ENCODE results near the gene CXCL1.
"Not testable (repeated sequence)": the region's sequence is repeated elsewhere in the genome, so short reads cannot be mapped to it uniquely, and the experiment has no call there.

Gene CXCL1

GRCh38 chr4:73885574-73886267 lies 16.5 kb downstream of the CXCL1 start:
- no peak for DNase-seq (ENCODE audit: insufficient read length)
- TF ChIP-seq TAF1 (IDR thresholded peaks at IDR 0.05; ENCODE audit: borderline replicate concordance, low read depth, low read length) (no peak), POLR2A (IDR thresholded peaks at IDR 0.05; ENCODE audit: low read depth, low read length) (no peak), POLR2AphosphoS5 (IDR thresholded peaks at IDR 0.05; ENCODE audit: low read depth, low read length) (no peak)
- FAIRE-seq, result no peak

DNA sequence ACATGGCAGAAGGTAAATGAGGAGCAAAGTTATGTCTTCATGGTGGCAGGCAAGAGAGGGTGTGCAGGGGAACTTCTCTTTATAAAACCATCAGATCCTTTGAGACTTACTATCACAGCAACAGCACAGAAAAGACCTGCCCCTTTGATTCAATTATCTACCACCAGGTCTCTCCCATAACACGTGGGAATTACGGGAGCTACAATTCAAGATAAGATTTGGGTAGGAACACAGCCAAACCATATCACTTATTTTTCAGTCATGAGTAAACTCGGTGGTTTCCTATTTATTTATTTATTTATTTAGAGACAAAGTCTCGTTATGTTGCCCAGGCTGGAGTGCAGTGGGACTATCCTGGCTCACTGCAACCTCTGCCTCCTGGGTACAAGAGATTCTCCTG lies 22.1 kb downstream of the CXCL1 start:
- no peak for FAIRE-seq
- no peak for TF ChIP-seq TAF1 (IDR thresholded peaks at IDR 0.05; ENCODE audit: borderline replicate concordance, low read depth, low read length)
- TF ChIP-seq POLR2AphosphoS5 (IDR thresholded peaks at IDR 0.05; ENCODE audit: low read depth, low read length), result no peak
- TF ChIP-seq POLR2A (IDR thresholded peaks at IDR 0.05; ENCODE audit: low read depth, low read length), result no peak
- no peak for DNase-seq (ENCODE audit: insufficient read length)

DNA sequence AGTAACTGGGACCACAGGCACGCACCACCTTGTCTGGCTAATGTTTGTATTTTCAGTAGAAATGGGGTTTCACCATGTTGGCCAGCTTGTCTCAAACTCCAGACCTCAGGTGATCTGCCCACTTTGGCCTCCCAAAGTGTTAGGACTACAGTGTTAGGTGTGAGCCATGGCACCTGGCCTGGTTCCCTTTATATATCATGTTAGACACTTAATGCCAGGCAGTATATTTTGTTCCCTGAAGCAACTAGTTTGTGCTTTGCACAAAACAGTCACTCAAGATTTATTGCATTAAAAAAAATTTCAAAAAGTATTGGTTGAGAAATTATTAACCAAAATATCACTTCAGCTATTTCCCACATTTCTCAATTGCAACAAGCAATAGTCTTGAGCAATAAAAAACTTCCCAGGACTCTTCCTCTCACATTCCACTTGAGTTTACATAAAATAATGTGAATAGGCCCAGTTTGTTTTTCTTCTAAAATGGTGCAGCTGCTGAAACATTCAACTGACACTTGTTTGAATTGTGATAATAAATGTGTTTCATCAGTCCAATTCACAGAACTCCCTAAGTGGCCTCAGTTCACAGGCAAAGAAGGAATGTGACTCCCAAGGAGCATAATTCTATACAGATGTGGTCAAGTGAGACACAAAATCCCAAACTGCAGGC lies 22.7 kb downstream of the CXCL1 start:
- no peak for TF ChIP-seq TAF1 (IDR thresholded peaks at IDR 0.05; ENCODE audit: borderline replicate concordance, low read depth, low read length)
- no peak for TF ChIP-seq POLR2A (IDR thresholded peaks at IDR 0.05; ENCODE audit: low read depth, low read length)
- no peak for TF ChIP-seq POLR2AphosphoS5 (IDR thresholded peaks at IDR 0.05; ENCODE audit: low read depth, low read length)
- FAIRE-seq (no peak), DNase-seq (ENCODE audit: insufficient read length) (no peak)

GRCh38 chr4:73892966-73893365 lies 23.8 kb downstream of the CXCL1 start:
- no peak for FAIRE-seq
- no peak for DNase-seq (ENCODE audit: insufficient read length)
- TF ChIP-seq TAF1 (IDR thresholded peaks at IDR 0.05; ENCODE audit: borderline replicate concordance, low read depth, low read length), result no peak
- TF ChIP-seq POLR2A (IDR thresholded peaks at IDR 0.05; ENCODE audit: low read depth, low read length), result no peak
- TF ChIP-seq POLR2AphosphoS5 (IDR thresholded peaks at IDR 0.05; ENCODE audit: low read depth, low read length), result no peak

DNA sequence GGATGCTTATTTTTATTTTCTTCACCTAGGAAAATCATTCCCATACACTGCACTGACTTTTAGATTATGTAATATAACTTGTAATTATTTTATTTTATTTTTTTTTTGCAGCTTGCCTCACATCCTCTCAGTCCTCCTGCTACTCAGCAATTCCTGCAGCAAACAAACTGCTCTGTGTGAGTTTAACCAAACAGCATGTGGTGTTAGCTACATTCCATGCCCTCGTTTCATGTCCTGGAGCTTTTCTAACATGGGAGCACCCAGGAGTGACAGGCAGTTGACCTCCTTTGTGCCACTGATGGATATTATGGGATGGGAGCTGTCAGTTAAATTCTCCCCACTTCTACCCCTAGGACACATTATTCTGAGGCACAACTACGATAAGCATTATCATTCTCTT lies 24.8 kb downstream of the CXCL1 start:
- DNase-seq (ENCODE audit: insufficient read length) (no peak), FAIRE-seq (no peak)
- TF ChIP-seq POLR2AphosphoS5 (IDR thresholded peaks at IDR 0.05; ENCODE audit: low read depth, low read length) (no peak), POLR2A (IDR thresholded peaks at IDR 0.05; ENCODE audit: low read depth, low read length) (no peak), TAF1 (IDR thresholded peaks at IDR 0.05; ENCODE audit: borderline replicate concordance, low read depth, low read length) (no peak)

GRCh38 chr4:73895201-73896175 lies 26.3 kb downstream of the CXCL1 start:
- FAIRE-seq (no peak), DNase-seq (ENCODE audit: insufficient read length) (no peak)
- TF ChIP-seq TAF1 (IDR thresholded peaks at IDR 0.05; ENCODE audit: borderline replicate concordance, low read depth, low read length), result no peak
- TF ChIP-seq POLR2A (IDR thresholded peaks at IDR 0.05; ENCODE audit: low read depth, low read length), result no peak
- no peak for TF ChIP-seq POLR2AphosphoS5 (IDR thresholded peaks at IDR 0.05; ENCODE audit: low read depth, low read length)

DNA sequence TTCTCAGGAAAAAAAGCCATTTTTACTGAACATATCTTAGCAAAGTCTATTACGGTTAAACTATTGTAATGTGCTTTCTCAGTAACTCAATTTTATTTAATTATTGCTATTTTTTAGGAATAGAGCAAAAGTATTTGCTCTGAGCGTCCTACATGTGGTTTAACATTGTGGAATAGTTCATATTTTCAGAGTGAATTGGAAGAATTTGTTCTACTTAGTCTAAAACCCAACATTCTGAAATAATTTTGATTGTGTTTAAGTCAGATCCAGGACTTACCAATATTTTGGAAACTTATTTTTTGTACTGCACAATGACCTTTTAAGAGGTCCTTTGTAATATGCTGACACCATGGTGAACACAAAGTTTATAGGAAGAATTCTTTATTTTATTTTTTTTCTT lies 27.2 kb downstream of the CXCL1 start:
- no peak for FAIRE-seq
- TF ChIP-seq POLR2A (IDR thresholded peaks at IDR 0.05; ENCODE audit: low read depth, low read length), result no peak
- TF ChIP-seq TAF1 (IDR thresholded peaks at IDR 0.05; ENCODE audit: borderline replicate concordance, low read depth, low read length), result no peak
- TF ChIP-seq POLR2AphosphoS5 (IDR thresholded peaks at IDR 0.05; ENCODE audit: low read depth, low read length), result no peak
- no peak for DNase-seq (ENCODE audit: insufficient read length)

DNA sequence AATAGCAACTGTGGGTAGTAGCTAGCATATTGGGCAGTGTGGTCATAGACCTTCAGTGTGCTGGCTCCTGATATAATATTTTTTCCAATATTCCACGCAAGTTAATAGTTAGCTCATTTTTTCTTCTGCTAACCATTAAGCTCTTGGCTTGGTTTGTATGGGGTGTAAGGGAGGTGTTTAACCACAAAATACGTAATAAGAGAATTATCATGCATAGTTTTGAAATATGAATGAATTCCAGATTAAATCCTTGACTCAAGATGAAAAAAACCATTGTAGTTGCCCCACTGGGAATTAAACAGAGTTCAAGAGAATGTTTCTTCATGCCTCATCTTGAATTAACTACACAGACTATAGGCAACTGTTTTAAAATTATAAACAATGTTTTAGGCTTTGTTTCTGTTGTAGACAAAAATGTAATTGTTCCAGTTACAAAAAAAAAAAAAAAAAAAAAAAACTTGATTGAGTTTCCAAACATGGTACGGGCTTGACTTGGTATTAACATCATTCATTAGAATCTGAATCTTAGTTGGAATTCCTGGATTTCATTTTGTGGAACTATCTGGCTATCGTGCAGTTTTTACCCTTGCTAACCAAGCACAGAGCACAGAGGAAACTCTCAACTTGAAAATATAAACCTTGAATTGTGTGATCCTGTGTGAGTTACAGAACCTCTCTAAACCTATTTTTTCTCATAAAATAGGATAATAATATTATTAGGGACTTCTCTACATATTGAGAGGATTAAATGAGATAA lies 28.4 kb downstream of the CXCL1 start:
- no peak for FAIRE-seq
- no peak for TF ChIP-seq TAF1 (IDR thresholded peaks at IDR 0.05; ENCODE audit: borderline replicate concordance, low read depth, low read length)
- no peak for TF ChIP-seq POLR2A (IDR thresholded peaks at IDR 0.05; ENCODE audit: low read depth, low read length)
- no peak for TF ChIP-seq POLR2AphosphoS5 (IDR thresholded peaks at IDR 0.05; ENCODE audit: low read depth, low read length)
- no peak for DNase-seq (ENCODE audit: insufficient read length)

DNA sequence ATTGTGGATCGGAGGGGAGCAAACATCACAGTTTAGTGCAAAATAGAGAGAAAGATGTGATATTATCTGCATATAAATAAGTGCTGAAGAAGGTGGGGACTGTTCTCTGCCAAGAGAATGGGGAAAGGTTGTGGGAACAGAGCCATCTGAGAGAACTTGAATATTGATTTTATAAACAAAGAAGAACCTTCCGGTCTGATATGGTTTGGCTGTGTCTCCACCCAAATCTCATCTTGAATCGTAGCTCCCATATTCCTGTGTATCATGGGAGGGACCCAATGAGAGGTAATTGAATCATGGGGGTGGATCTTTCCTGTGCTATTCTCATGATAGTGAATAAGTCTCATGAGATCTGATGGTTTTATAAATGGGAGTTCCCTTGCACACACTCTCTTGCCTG lies 30.1 kb downstream of the CXCL1 start:
- not testable (repeated sequence) for FAIRE-seq; DNase-seq (ENCODE audit: insufficient read length)

DNA sequence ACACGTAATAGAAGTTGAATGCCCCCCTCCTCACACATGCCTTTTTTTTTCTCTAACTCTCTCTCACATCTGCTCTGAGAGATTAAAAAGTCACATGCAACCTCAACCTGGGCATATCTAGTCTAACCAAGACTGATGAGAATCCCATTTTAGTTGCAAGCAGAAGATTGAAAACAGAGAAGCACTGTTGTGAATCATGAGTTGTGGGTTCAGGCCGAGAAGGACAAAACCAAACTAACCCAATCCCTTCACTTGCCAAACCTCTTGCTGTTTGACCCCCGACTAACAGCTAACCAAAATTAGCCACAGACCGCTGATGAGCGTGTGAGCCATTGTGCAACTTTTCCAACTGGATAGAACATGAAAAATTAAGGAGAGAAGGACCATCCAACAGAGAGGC lies 31.8 kb downstream of the CXCL1 start:
- FAIRE-seq, result no peak
- no peak for TF ChIP-seq TAF1 (IDR thresholded peaks at IDR 0.05; ENCODE audit: borderline replicate concordance, low read depth, low read length)
- no peak for TF ChIP-seq POLR2AphosphoS5 (IDR thresholded peaks at IDR 0.05; ENCODE audit: low read depth, low read length)
- no peak for TF ChIP-seq POLR2A (IDR thresholded peaks at IDR 0.05; ENCODE audit: low read depth, low read length)
- no peak for DNase-seq (ENCODE audit: insufficient read length)

All from GM12892 (cell line).